ENCODE data around the gene NR1H2.

The NR1H2 gene

GRCh38 chr19:50423279-50424113 lies 47.2 kb downstream of the NR1H2 start:
- no peak for DNase-seq (ENCODE audit: low read depth)

DNA sequence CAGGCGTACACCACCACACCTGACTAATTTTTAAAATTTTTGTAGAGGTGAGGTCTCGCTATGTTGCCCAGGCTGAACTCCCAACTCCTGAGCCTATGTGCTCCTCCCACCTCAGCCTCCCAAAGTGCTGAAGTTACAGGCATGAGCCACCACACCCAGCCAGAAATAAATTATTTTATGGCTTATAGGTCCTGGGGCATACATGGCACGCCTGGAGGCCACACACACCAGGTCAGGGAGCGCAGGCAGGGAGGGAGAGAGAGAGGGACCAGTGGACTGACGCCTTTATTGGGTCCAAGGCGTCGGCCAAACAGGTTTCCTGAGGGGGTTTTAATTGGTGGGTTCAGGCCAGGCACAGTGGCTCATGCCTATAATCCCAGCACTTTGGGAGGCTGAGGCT lies 49.3 kb downstream of the NR1H2 start:
- no peak for DNase-seq (ENCODE audit: low read depth)

DNA sequence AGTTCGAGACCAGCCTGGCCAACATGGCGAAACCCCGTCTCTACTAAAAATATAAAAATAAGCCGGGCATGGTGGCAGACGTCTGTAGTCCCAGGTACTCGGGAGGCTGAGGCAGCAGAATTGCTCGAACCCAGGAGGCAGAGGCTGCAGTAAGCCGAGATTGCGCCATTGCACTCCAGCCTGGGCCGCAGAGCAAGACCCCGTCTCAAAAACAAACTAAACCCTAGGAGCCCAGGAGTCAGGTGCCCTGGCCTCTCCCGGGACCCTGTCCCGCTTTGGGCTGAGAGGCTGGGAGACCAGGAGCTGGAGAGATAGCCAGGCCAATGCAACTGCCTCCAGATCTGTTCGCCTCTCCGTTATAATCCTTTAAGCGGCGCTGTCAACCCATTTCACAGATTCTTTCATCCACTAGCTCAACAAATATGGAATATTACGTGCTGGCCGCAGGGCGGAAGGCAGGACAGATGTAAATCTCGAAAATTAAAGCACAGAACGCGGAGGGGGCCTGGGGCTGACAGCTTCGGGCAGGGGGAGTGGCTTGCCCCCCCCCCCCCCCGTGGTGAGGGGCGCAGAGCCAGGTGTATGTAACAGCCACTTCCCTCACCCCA lies 51.2 kb downstream of the NR1H2 start:
- no peak for DNase-seq (ENCODE audit: low read depth)

GRCh38 chr19:50427997-50428425 lies 51.8 kb downstream of the NR1H2 start:
- DNase-seq (ENCODE audit: low read depth), result no peak

DNA sequence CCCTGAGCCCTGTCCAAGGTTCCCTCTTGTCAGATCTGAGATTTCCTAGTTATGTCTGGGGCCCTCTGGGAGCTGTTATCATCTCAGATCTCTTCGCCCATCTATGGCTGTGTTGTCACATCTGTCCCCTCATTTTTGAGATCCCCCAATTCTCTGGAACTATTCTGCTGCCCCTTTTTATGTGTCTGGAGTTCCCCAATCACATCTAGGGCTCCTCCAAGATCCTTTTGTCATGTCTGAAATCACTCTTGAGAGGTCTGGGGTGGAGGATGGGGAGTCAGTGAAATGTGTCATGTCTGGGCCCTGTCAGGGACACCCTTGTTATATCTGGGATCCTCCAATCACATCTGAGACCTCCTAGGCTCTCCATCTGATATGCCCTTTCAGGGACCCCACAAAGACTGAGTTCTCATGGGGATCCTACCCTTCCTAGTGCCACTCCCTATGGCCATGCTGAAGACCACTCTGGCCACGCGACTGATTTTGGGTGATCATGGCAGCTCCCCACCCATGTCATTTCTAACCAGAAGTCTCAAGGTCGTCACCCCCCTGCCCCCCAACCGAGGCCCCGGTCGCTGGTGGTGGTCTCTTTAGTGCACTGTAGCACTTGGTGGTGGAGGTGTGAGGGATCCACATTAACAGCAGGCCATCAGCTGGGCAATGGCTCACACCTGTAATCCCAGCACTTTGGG lies 52.7 kb downstream of the NR1H2 start:
- DNase-seq (ENCODE audit: low read depth), result no peak

DNA sequence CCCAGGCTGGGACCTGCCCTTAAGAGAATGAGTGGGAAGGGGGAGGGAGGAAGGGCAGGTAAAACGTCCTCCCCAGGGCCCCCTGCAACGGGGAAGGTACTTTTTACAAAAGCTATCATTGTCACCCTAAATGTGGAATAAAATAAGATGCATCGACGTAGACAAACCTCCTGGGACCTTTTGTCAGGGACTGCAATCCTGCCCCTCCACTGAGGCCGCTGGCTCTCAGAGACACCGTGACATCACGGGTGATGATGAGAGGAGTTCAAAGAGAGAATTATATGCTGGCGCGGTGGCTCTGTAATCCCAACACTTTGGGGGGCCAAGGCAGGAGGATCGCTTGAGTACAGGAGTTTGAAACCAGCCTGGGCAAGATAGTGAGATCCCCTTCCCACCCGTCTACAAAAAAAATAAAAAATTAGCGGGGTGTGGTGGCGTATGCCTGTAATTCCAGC lies 54.7 kb downstream of the NR1H2 start:
- DNase-seq (ENCODE audit: low read depth), result no peak

GRCh38 chr19:50431343-50432220 lies 55.3 kb downstream of the NR1H2 start:
- peak; percentile 71 for DNase-seq (ENCODE audit: low read depth)

DNA sequence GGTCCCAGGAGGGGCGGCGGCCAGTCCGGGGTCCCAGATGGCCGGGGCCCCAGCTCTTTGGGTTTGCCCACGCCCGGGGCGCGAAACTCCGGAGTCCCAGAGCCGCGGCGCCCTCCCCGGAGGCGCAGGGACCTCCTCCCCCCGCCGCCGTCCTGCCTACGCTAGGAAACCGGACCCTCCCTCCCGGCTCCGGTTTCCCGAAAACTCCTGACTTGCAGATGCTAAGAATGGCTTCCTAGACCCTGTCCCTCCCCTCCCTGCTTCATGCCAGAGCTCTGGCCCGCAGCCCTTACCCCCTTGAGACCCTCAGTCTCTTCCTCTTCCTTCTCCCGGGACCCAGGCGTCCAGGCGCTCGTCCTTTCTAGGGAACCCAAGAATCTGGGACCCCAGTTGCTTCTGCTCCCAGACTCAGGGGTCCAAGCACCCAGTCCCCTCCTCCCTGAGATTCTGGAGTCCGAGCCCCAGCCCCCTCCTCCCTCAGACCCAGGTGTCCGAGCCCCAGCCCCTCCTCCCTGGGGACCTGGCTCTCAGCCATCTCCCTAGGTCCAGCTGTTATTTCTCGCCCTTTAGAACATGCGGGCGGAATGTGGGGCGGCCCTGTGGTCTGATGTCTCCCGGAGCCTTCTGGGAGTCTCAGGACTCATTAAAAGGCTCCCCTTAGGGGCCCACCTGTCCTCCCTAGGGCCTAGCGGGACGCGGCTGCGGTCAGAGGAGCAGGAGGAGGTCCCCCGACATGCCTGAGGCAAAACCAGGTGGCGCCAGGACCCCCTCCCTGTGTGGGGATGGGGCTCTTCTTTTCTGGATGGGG lies 56.2 kb downstream of the NR1H2 start, which contains the start of gene MYBPC2:
TSS of gene MYBPC2 (plus strand) at position 672 of the 808 bp plus-strand sequence. CDS start at position 734, 62 bp downstream.
- no peak for DNase-seq (ENCODE audit: low read depth)

All from stimulated activated CD8-positive, alpha-beta memory T cell treated with anti-CD3 and anti-CD28 coated beads, Interleukin-7, amount 100 ng/mL, for 24 hours (primary cell).